ELR (cell line): ENCODE results near the gene CD164L2.

Experiments
- DNase-seq: peaks from one replicate; pipeline ENCODE4 v3.0.0-alpha.2; 2015; ENCODE audit warnings: low read depth

Gene CD164L2

DNA sequence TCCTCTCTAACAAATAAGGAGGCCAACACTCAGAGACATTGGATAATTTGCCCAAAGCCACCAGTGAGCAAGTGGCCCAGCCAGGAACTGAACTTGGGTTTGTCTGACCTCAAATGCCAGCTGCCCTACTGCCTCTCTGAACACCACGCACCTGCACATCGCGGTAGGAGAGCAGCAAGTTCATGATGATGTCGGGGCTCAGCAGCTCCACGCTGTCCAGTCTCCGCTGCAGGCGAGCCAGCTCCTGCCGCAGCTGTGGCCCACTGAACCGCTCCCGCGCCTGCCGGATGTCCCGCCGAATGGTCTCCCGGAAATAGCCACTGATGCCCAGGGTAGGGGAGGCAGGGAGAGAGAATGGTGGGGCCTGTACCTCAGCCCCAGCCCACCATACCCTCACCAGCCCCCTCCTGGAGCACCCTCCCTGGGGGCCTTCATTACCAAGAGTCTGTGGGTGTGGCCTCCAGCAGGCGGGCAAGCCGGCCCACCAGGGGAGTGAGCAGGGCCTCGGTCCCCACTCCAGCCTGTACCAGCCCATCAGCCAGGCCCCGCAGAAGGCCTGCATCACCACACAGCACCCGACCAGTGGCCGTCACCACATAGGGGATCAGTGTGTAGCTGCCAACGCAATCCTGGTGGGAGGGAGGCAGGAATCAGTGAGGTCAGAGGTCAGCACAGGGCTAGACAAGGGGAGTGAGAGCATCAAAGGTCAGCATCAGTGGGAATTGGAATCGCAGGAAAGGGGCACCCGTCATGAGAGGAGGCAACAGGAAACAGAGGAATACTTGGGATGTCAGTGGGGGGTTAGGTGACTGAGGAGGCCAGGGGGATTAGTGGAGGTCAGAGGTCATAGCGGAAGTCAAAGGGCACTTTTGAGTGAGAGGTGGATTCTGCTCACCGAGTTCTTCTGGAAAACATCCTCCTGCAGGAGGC, 19.1 kb downstream of the CD164L2 start:
- DNase-seq: no peak

DNA sequence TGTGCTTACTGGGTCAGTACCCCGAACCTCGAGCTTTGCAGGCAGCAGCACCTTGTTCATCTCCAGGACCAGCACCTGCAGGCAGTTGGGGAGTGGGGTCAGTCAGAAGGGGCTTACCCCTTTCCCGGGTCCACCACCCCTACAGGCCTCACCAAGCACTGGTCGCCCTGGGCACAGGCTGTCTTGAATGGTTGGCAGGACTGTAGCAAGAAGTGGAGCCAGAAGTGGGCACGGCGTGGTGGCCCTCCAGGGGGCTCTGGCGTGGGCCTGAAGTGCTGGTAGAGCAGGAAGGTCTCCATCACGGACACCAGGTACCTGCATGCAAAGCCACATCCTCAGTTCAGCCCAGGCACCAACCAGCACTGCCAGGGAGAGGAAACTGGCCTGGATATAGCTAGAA, 21.6 kb downstream of the CD164L2 start:
- DNase-seq: no peak

DNA sequence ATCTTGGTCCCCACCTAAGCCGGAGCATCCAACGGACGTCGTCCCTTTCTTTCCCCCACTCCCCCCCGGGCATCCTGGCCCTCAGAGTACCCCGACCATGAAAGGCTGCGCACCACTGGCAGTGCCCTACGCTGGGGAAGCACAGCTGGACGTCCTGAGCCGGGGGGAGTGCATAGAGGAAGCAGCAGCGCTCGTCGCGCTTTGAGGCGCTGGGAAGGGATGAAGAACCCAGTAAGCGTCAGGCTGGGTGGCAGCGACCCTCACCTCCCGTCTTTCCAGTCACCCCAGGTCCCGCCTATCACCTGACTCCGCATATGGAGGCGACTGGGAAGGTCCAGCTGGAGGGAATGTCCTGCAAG, 22.1 kb downstream of the CD164L2 start:
- no peak for DNase-seq

DNA sequence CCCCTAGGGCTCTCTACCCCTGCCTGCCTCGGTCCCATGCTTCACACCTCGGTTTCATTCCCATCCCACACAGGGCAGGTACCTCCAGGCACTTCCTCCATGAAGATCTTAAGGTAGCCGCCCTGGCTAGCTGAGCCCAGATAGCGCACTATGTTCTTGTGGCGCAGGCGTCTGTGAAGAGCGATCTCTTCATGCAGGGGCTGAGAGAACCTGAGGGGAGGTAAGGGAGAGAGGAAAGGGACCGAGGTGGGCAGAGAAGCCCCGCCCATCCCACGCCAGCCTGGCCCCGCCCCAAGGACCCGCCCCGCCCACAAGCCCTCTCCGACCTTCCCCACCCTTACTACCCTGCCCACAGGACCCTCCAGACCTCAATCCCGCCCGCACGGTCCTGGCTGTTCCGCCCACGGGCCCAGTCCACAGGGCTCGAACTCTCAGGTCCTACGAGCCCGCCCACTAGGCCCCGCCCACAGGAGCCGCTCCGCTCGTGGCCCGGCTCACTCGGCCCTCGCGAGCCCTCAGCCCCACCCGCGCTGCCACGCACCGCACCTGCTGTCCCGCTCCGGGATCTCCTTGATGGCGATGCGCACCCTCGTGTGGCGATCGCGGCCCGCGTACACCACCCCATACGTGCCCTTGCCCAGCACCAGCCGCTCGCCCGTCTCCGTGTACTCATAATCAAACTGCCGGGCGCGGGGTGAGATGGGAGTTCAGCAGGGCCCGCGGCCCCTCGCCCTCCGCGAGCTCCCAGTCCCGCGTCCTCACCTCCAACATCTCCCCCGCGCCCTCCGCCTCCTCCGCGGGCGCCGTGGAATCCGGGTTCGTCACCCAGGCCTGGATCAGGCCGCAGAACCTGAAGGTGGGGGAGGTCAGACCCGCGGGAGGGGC, 22.7 kb downstream of the CD164L2 start:
- no peak for DNase-seq

DNA sequence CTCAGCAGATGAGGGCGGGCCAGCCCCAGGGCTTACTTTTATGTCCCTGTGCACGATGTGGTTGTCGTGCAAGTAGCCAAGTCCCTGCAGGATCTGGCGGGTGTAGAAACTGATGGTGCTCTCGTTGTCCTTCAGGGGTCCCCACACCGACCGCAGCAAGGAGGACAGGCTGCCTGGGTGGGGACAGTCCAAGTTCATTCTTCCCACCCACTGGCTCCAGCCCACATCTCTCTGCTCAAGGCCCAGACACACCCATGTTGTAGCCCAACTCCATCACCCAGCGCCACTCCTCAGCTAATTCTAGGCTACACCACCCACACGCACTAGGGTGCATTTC, 23.3 kb downstream of the CD164L2 start:
- DNase-seq: no peak

DNA sequence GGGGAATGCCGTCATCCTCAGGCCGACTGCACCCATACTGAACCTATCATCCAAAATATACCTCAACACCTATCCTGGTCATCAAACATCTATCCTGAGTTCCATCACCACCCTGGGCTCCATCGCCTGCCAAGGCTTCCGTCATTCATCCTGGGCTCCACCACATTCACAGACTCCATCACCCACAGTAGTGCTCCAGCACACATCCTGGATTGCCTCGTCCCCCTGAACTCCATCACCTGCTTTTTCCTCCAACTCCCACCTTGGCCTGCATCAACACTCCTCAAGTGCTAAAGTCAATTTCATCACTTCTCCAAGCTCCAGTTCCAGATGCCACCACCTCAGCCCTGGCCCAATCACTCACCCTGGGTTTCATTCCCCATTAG, 24.2 kb downstream of the CD164L2 start:
- DNase-seq: no peak

DNA sequence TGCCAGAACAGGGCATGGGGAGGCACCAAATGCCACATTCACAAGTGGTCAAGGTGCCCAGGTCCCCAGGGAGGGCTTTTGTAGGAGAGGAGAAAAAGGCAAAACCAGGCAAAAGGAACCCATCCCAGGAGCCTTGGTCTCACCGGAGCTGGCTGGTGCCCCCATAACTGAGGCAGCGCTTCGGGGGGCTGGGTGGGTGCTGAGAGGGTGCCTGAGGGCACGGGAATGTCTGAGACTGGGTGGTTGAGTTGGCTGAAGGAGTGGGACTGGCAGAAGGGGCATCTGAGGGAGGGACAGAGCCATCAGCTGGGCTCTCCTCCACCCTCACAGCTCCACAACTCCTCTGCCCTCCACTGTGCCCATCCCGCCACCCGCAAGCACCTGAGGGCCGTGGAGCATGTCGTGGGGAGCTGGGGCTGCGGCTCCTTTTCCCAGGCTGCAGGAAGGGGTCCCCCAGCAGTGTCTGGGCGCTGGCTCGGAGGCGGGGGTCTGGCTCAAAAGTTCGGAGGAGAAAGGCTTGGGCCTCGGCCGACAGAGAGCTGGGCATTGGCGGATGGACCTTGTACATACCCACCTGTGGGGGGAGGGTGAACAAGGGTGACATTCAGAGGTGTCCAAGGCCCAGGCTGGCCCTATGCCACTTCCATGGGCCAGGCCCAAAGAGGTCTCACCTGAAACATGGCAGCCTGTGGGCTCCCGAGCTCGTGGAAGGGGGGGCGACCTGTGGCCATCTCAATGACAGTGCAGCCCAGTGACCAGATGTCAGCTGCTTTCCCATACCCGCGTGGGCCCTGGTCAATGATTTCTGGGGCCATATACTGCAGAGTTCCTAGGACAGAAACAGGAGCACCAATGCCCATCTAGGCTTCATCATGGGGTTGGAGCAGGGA, 24.9 kb downstream of the CD164L2 start:
- DNase-seq: no peak

DNA sequence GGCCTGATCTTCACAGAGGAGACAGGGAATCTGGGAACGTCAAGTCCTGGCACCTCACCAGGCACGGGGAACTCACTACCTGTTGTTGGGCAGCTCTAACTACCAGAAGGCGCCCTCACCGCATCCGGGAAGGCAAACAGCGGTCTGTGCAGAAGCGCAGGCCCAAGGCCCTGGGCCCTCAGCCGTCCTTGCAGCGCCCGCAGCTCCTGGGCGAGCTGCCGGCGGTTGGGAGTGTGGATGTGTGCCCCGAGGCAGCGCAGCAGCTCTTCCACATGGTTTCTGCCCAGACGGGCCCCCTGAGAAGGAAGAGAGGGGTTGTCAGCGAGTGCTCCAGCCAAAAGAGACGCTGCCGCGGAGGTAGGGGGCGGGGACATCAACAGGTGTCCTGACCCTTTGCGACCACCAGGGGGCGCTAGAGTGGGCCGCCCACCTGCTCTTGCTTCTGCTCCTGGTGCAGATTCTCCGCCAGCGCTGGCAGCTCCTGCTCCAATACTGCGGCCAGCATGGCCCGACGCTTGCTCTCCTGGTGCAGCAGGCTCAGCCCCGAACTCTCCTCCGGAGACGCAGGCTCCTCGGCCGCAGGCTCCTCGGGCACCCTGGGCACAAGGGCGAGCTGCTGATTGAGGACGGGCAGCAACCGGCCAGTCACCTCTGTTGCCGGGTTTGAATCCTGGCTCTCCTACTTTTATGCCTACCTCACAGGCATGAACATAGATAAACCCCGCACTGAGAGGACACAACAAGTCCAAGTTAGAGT, 25.7 kb downstream of the CD164L2 start:
- peak; percentile 30 for DNase-seq

DNA sequence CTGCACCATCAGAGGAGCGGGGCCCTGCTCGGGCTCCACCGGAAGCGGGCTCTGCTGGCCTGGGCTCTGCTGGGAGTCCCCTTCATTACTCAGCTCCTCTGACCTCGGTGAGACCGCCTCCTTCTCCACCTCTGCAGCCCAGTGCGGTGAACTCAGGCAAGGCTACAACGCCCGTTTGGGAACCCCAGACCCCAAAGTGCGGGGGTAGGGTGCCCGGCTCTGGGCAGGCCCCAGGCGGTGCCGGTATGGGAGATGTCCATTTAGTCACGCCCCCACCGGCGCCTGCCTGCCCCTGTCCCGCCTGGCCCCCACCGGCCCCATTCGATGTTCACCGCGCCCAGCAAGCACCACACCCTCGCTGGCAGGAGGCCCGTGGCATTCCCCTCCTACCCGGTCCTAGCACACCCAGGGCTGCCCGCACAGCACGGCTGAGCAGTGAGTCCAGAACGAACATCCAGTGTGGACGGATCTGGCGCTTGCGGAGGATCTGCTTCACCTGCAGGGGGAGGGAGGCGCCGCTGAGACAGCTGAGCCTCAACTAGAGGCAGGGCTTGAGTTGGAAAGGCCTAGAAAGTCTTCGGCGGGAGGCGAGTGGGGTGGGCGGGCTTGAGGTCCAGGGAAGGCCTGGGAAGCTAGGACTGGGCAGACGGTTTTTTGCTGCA, 26.4 kb downstream of the CD164L2 start:
- no peak for DNase-seq

DNA sequence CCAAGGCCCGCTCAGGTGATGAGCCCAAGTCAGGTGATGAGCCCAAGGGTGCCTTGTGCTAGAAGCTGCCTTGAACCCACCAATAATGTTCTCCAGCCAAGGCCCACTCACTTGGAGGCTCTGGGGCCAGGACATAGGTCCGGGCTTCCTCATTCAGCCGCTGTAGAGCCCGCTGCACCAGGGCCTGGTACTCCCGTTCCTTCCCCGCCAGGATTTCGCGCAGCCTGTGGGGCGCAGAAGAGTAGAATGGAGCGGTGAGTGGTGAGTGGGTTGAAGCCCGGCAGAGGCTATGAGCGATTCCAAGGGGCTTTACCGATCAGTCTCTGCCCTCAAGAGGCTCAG, 26.9 kb downstream of the CD164L2 start:
- no peak for DNase-seq

DNA sequence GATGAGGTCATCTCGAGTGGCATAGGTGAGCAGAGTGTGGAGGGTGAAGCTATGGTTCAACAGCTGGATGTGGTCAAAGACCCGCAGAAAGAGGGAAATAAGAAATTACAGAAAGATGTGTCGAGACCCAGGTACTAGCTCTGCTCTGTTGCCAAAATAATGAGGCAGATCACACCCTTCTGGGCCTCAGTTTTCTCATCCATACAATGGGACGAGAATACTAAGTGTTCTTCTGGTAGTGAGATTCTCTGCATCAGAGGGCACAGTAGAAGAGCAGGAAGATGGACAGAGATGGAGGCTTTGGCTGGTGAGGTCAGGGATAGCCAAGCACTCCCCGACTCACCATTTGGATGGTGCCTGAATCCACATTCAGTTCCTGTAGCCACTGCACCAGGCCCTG, 27.4 kb downstream of the CD164L2 start:
- no peak for DNase-seq

DNA sequence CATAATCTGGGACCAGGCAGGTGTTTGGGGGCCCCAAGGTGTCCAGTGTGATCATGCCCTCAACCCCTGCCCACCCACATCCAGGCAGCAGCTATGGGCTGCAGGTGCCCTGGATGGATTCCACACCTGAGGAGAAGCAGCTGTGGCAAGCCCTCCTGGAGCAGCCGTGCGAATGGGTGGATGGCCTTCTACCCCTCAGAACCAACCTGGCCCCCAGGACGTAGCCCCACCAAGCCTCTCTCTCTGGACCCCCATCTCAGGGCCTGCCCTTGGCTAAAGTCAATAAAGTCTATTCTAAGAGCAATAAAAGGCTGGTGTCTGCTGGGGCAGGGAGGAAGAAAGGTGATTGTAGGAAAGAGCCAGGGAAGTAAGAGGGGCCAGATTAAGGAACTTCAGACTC, 29.5 kb downstream of the CD164L2 start:
- no peak for DNase-seq

DNA sequence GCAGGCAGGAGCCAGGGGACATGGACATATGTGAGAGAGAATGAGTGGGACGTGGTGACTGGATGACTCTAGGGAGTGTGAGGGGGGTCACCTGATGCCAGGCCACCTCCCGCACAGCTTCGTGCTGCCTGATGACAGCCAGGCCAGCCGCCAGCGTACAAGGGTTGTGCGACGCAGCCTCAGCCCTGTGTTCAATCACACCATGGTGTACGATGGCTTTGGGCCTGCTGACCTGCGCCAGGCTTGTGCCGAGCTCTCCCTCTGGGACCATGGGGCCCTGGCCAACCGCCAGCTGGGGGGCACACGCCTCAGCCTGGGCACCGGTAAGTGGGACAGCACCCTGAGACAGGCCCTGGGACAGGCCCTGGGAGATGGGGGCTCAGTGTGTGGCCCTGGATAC, 30.0 kb downstream of the CD164L2 start:
- DNase-seq: no peak

DNA sequence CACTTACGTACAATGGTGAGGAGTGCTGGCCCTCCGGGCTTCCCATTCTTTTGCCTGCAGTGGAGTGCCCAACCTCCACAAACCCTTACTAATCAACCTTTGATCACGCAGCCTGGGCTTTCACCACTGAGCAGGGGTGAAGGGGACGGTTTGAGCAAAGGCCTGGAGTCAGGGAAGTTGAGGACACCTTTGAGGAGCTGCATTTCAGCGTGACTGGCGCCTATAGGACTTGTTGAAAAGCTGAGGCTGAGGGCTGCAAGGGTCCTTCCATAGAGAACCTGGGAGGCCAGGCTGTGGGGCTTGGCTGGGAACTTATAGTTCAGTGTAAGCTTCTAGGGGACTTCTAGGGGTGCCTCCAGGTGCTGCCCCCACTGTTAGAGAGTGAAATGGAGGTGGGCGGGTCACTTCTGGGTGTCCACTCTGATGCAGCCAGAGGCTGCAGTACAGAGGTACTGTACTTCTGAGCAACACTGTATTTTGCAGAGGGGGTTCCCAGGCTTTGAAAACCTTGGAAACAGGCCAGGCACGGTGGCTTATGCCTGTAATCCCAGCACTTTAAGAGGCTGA, 31.5 kb downstream of the CD164L2 start:
- DNase-seq: no peak

DNA sequence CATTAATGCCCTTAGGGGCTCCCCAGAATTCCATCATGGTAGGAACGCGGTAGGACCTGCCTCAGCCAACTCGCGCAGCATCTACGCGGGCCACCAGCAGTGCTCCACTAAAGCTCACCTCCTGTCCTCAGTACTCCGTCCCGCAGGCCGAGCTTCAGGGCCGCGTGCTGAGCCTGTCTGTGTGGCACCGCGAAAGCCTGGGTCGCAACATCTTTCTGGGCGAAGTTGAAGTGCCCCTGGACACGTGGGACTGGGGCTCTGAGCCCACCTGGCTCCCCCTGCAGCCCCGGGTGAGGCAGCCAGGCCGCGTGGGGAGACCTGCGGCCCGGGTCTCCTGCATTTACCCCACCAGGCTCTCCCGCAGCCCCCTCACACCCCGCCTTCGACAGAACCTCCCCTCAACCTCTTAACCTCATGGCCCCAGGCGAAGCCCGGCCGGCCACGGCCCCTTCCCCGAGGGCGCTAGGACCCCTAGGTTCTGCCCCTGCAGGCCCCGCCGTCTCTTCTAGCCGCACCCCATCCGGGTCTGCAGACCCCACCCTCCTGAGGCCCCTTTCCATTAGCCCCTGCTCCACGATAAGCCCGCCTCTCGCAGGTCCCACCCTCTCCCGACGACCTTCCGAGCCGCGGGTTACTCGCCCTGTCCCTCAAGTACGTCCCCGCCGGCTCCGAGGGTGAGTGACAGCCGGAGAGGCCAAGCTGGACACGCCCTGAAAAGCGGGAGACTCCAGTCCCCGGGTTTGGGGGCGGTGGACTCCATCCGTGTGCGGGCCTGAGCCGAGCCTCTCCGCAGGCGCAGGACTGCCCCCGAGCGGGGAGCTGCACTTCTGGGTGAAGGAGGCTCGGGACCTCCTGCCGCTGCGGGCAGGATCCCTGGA, 32.2 kb downstream of the CD164L2 start:
- no peak for DNase-seq

DNA sequence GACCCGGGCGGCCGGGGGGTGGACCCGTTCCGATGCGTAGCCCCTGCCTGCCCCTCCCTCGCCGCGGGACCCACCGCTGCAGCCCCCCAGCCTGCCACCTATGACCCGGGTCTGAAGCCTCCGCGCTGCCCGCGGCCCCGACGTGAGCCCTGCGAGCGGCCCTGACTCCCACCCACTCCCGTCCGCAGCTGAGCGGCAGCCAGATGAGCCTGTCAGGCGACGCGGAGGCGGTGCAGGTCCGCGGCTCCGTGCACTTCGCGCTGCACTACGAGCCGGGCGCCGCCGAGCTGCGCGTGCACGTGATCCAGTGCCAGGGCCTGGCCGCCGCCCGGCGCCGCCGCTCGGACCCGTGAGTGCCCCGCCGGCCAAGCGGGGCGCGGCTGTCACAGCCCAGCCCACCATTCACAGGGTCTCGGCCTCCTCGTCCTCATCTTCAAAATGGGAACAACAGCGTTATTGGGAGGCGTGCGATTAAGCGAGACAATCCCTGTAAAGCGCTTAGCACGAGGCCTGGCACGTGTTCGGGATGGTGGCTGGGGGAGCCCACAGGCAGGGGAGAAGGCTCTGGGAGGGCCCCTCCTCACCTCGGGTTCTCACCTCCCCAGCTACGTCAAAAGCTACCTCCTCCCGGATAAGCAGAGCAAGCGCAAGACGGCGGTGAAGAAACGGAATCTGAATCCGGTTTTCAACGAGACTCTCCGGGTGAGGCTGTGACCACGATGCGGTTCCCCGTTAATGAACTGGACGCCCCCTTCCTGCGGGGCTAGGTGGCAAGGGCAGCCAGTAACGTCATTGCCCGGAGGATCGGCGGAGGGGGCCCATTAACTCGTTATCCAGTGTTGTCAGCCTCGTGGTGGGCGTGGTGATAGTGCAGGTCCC, 33.1 kb downstream of the CD164L2 start:
- DNase-seq: peak; percentile 66

DNA sequence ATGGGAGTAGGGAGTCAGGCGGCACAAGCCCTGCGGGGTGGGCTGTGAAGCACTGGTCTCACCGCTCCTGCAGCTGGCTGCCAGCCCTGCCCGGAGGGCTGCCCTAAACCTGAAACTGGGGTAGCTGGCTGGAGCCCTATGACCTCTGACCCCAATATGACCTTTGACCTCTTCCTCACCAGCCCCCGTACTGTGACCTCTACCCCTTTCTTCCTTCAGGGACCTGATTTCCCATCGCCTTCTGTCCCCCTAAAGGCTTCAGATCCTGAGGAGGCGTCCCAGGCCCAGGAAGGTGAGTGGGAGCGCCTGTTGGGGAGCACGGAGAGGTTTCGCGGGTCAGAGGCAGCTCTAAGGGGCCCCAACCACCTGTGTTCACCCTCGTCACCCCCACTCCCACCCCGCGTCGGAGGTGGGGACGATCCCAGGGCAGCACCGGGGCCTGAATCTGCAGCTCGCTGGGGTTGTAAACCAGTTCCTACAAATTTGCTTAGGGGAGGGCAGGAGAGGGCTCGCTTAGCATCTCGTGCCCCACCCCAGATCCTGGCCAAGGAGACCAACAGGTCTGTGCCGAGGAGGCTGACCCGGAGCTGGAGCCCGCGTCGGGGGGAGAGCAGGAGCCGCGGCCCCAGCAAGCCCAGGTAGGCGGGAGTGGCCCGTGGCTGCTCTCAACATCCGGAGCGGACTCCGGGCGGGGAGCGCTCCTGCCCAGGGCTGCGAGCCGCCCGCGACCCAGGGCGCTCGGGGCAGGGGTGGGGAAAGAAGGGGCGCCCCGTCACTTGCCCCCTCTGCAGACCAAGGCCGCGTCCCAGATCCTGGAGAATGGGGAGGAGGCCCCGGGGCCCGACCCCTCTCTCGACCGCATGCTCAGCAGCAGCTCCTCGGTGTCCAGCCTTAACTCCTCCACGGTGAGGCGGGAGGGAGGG, 34.0 kb downstream of the CD164L2 start:
- peak; percentile 52 for DNase-seq
